Putamen (tissue), 1 donor: ENCODE data around the gene OR51A2.
"Not testable (repeated sequence)": the region's sequence is repeated elsewhere in the genome, so short reads cannot be mapped to it uniquely, and the experiment has no call there.

Source experiments
- DNase-seq: peaks from one replicate; pipeline ENCODE4 v3.0.0-alpha.2; 2016; ENCODE audit warnings: low spot score

OR51A2 gene

GRCh38 chr11:4955613-4956012 lies at the start of gene OR51A2:
OR51A2 (minus strand) TSS chr11:4955713; CDS start chr11:4955713, 0 bp downstream.
- not testable (repeated sequence) for DNase-seq

GRCh38 chr11:5004424-5005274 lies 49.1 kb upstream of the OR51A2 start:
- peak; percentile 22 for DNase-seq

GRCh38 chr11:4994551-4994950 lies 39.0 kb upstream of the OR51A2 start, which contains the start of gene OR51L1:
OR51L1 (plus strand) TSS chr11:4994851; CDS start chr11:4998983, 4,132 bp downstream.
- DNase-seq = no peak

- no peak for DNase-seq
Observed at GRCh38 chr11:4991060-4991459, 35.5 kb upstream of the OR51A2 start.

- no peak for DNase-seq
Observed at GRCh38 chr11:4983841-4984240, 28.3 kb upstream of the OR51A2 start.

- no peak for DNase-seq
Observed at GRCh38 chr11:4982678-4983077, 27.2 kb upstream of the OR51A2 start.

- DNase-seq = no peak
Observed at GRCh38 chr11:4979036-4979435, 23.5 kb upstream of the OR51A2 start.

- no peak for DNase-seq
Observed at GRCh38 chr11:4975436-4975835, 19.9 kb upstream of the OR51A2 start.

GRCh38 chr11:4962816-4963215 lies 7.3 kb upstream of the OR51A2 start:
- no peak for DNase-seq

- no peak for DNase-seq
Observed at GRCh38 chr11:4960877-4961276, 5.4 kb upstream of the OR51A2 start.

GRCh38 chr11:4957396-4957795 lies 1.9 kb upstream of the OR51A2 start:
- DNase-seq = no peak

- DNase-seq = no peak
Observed at GRCh38 chr11:4947505-4947904, 8.0 kb downstream of the OR51A2 start, which contains the start of gene OR51A4. OR51A4 (minus strand) TSS chr11:4947605; CDS start chr11:4947100, 505 bp downstream.

- DNase-seq = no peak
Observed at GRCh38 chr11:4936745-4937144, 18.8 kb downstream of the OR51A2 start.

- DNase-seq = no peak
Observed at GRCh38 chr11:4932751-4933150, 22.8 kb downstream of the OR51A2 start.

GRCh38 chr11:4926608-4927007 lies 28.9 kb downstream of the OR51A2 start:
- no peak for DNase-seq

- no peak for DNase-seq
Observed at GRCh38 chr11:4924239-4924638, 31.3 kb downstream of the OR51A2 start, which contains the start of gene OR51G1. OR51G1 (minus strand) TSS chr11:4924339; CDS start chr11:4924339, 0 bp downstream.

GRCh38 chr11:4922304-4922703 lies 33.2 kb downstream of the OR51A2 start:
- no peak for DNase-seq

- DNase-seq = no peak
Observed at GRCh38 chr11:4921796-4922195, 33.7 kb downstream of the OR51A2 start.

- DNase-seq = no peak
Observed at GRCh38 chr11:4919250-4919649, 36.3 kb downstream of the OR51A2 start, which contains the start of gene OR51G2. OR51G2 (minus strand) TSS chr11:4919350; CDS start chr11:4915663, 3,687 bp downstream.

GRCh38 chr11:4916581-4916980 lies 38.9 kb downstream of the OR51A2 start:
- no peak for DNase-seq
